Measurements from ENCODE around the gene FAM216B. TPM values are rescaled to one million over a fixed set of nuclear protein-coding genes. Genes with fewer than 3 reads are reported as not detected.

The FAM216B gene
- total RNA-seq, 2 donors from 2014 or later, result not detected

- Mint-ChIP-seq H3K9me3 (peaks cover 8% of the 10 kb centered on the region), H3K4me1 (no peaks in the 10 kb centered on the region), H3K27ac (no peak overlapping the region), H3K27me3 (ENCODE audit: insufficient read depth) (peaks cover 2% of the 10 kb centered on the region), H3K36me3 (ENCODE audit: low read depth) (peaks cover 4% of the 10 kb centered on the region), H3K4me3 (no peak overlapping the region)
- H3K36me3 ChIP-seq (ENCODE audit: control insufficient read depth, insufficient read depth, low read length), result no peaks in the 10 kb centered on the region
- H3K4me3 ChIP-seq (ENCODE audit: low read length), result no peak overlapping the region
- no peaks in the 10 kb centered on the region for H3K4me1 ChIP-seq (ENCODE audit: control insufficient read depth, insufficient read depth, low read length)
- no peaks in the 10 kb centered on the region for H3K27me3 ChIP-seq (ENCODE audit: control insufficient read depth, insufficient read depth, low read length, poor library complexity, severe bottlenecking)
- H3K9me3 ChIP-seq (ENCODE audit: control insufficient read depth, low read length), result no peaks in the 10 kb centered on the region
- WGBS, 2 experiments (ENCODE audit: insufficient coverage in 1 of 2, insufficient read length in 1 of 2), result 87 to 93% methylated on average over 5 of the region's 5 CpGs
- DNase-seq, result no peak
- no peak overlapping the region for H3K27ac ChIP-seq (ENCODE audit: low read depth, low read length)
- no peak overlapping the region for H3K9ac ChIP-seq (ENCODE audit: extremely low read depth, low read length, poor library complexity, severe bottlenecking)
- TF ChIP-seq, protein P1, sequence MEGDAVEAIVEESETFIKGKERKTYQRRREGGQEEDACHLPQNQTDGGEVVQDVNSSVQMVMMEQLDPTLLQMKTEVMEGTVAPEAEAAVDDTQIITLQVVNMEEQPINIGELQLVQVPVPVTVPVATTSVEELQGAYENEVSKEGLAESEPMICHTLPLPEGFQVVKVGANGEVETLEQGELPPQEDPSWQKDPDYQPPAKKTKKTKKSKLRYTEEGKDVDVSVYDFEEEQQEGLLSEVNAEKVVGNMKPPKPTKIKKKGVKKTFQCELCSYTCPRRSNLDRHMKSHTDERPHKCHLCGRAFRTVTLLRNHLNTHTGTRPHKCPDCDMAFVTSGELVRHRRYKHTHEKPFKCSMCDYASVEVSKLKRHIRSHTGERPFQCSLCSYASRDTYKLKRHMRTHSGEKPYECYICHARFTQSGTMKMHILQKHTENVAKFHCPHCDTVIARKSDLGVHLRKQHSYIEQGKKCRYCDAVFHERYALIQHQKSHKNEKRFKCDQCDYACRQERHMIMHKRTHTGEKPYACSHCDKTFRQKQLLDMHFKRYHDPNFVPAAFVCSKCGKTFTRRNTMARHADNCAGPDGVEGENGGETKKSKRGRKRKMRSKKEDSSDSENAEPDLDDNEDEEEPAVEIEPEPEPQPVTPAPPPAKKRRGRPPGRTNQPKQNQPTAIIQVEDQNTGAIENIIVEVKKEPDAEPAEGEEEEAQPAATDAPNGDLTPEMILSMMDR (conservative IDR thresholded peaks at IDR 0.05), result no peak
Observed at GRCh38 chr13:42812316-42812715, 30.9 kb downstream of the FAM216B start.

GRCh38 chr13:42814868-42815267, 33.5 kb downstream of the FAM216B start:
- H3K27me3 Mint-ChIP-seq (ENCODE audit: insufficient read depth), result peaks cover 2% of the 10 kb centered on the region
- TF ChIP-seq, protein P1 (conservative IDR thresholded peaks at IDR 0.05), result no peak
- H3K27ac Mint-ChIP-seq, result no peak overlapping the region

DNA sequence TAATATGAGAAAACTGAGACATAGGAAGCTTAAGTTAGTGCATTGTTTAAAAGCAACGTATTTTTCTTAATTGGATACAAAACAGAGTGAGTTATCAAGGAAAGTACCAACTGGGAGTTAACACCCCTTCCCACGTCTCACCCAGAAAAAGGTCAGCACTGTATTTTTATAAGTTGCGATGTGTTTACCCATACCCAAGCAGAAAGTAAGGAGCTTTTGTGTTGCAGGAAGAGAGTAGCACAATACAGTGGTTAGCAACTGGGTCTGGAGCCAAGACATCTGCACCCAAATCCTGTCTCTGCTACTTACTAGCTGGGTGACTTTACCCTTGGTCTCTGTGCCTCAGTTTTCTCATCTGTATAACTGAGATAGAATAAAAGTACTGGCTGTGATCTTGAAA, 34.3 kb downstream of the FAM216B start:
- Mint-ChIP-seq H3K27ac (no peak overlapping the region), H3K4me1 (no peaks in the 10 kb centered on the region), H3K9me3 (peaks cover 32% of the 10 kb centered on the region), H3K36me3 (ENCODE audit: low read depth) (peaks cover 18% of the 10 kb centered on the region), H3K27me3 (ENCODE audit: insufficient read depth) (peaks cover 2% of the 10 kb centered on the region), H3K4me3 (no peak overlapping the region)
- Histone ChIP-seq H3K9ac (ENCODE audit: extremely low read depth, low read length, poor library complexity, severe bottlenecking) (no peak overlapping the region), H3K27me3 (ENCODE audit: control insufficient read depth, insufficient read depth, low read length, poor library complexity, severe bottlenecking) (no peaks in the 10 kb centered on the region), H3K9me3 (ENCODE audit: control insufficient read depth, low read length) (peaks cover 11% of the 10 kb centered on the region), H3K4me3 (ENCODE audit: low read length) (no peak overlapping the region), H3K27ac (ENCODE audit: low read depth, low read length) (no peak overlapping the region), H3K4me1 (ENCODE audit: control insufficient read depth, insufficient read depth, low read length) (no peaks in the 10 kb centered on the region), H3K36me3 (ENCODE audit: control insufficient read depth, insufficient read depth, low read length) (no peaks in the 10 kb centered on the region)
- TF ChIP-seq, protein P1 (conservative IDR thresholded peaks at IDR 0.05), result no peak
- WGBS, 2 experiments (ENCODE audit: insufficient coverage in 1 of 2, insufficient read length in 1 of 2), result 87 to 96% methylated on average over 2 to 3 of the region's 3 CpGs
- DNase-seq, result no peak

More at GRCh38 chr13:42814868-42815267, 33.5 kb downstream of the FAM216B start:
- Mint-ChIP-seq H3K4me3 (no peak overlapping the region), H3K36me3 (ENCODE audit: low read depth) (peaks cover 18% of the 10 kb centered on the region), H3K4me1 (no peaks in the 10 kb centered on the region), H3K9me3 (peaks cover 32% of the 10 kb centered on the region)
- no peaks in the 10 kb centered on the region for H3K4me1 ChIP-seq (ENCODE audit: control insufficient read depth, insufficient read depth, low read length)
- peaks cover 11% of the 10 kb centered on the region for H3K9me3 ChIP-seq (ENCODE audit: control insufficient read depth, low read length)
- H3K4me3 ChIP-seq (ENCODE audit: low read length), result no peak overlapping the region
- no peaks in the 10 kb centered on the region for H3K36me3 ChIP-seq (ENCODE audit: control insufficient read depth, insufficient read depth, low read length)
- no peak for DNase-seq
- no peak overlapping the region for H3K9ac ChIP-seq (ENCODE audit: extremely low read depth, low read length, poor library complexity, severe bottlenecking)
- H3K27ac ChIP-seq (ENCODE audit: low read depth, low read length), result no peak overlapping the region
- no peaks in the 10 kb centered on the region for H3K27me3 ChIP-seq (ENCODE audit: control insufficient read depth, insufficient read depth, low read length, poor library complexity, severe bottlenecking)
